Measurements from ENCODE around the gene FAM168A.

GRCh38 chr11:73401924-73402833 lies 195.7 kb downstream of the FAM168A start:
- no peak for TF ChIP-seq POLR2A (IDR thresholded peaks at IDR 0.05)
- TF ChIP-seq CTCF (IDR thresholded peaks at IDR 0.05 in 8 of 11, conservative IDR thresholded peaks at IDR 0.05 in 3 of 11): no peak

Measured in spleen (tissue), 7 donors.